GM08714 (cell line): Measurements from ENCODE around the gene CORIN.
"Not testable (repeated sequence)": the region's sequence is repeated elsewhere in the genome, so short reads cannot be mapped to it uniquely, and the experiment has no call there.

ENCODE experiments used
- H3K4me3 ChIP-seq: fragments of 200-500 bp; sonication (Bioruptor generic); 2 replicates; pipeline ENCODE4 v1.5.1; 2014; ENCODE audit warnings: mild to moderate bottlenecking, low read length, inconsistent platforms
- ZNF274 ChIP-seq: IDR thresholded peaks from 2 replicates; pipeline ENCODE4 v1.6.1; 2012; ENCODE audit warnings: mild to moderate bottlenecking, low read depth, low read length

Gene CORIN

DNA sequence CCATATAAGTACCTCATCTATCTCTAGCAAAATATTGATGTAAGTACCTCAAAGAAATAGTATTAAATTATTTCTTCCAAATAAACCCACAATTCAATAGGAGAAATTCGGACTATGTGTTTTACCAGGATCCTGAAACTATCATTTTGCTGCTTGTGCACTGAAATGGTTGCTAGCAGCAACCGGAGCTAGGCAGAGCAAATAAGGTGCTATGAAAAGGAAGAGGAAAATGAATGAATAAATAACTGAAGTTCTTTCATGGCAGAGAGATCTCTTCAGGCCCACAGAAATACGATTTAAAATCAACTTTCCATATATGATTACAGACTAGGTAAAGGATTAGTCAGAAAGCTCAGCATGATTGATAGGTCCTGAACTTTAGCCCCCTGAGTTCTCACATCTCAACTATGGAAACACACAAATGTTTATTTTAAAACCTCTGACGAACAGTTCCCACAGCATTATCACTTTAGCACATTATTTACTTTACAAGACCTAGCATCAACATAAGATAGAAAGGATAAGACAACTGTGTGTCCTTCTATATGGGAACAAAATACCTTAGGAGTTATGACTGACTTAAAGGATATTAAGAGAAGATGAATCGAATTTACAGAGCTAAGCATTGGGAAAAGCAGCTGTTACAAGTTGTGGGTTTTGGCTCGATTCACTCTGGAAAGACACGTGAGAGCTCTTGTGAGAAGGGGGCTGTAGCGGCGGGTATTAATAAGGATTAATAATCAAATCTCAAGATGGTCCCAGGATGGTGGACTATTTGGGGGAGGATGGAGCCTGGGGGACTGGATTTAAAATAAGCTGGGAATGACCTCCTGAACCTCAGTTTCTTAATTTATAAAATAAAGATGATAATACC lies 104.3 kb downstream of the CORIN start:
- no peak for TF ChIP-seq ZNF274
- H3K4me3 ChIP-seq, result no peak overlapping the region

DNA sequence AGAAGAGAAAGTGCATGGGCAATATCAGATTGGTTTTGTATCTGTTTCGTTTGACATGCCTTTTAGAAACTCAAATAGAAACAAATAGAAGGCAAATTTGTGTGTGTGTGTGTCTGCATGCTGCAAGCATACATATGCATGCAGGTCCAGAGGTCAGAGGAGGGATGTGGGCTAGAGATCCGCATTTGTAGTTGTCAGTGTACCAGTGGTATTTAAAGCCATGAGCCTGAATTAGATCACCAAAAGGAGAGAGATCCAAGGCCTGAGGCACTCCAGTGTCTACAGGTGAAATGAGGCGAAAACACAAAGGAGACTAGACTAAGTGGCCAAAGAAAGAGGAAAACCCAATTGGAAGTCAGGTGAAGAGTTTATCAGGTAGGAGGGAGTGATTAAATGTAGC lies 106.7 kb downstream of the CORIN start:
- TF ChIP-seq ZNF274, result no peak
- no peak overlapping the region for H3K4me3 ChIP-seq

DNA sequence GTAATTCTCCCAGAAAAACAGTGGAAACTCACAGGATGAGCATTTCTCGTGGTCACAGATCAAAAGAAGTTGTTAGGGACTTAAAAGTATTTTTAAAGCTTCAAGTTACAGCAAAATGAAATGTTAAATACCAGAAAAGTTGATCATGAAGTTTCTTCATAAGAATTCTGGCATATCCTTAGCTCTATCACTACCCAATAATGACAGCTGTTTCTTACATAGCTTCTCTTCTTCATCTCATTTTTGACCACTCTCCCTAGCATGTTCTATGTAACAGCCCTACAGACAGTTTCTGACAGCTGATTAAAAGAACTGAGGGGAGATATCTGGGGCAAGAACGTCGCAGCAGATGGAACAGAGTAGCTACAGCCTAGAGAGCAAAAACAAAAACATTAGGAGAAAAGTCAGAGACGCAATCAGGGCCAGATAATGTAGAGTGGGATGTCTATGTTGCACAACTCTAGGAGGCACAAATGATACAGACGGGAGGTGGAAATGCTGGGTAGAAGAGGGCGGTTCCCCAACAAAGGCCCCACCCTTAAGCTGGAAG lies 108.7 kb downstream of the CORIN start:
- no peak overlapping the region for H3K4me3 ChIP-seq
- TF ChIP-seq ZNF274, result no peak

DNA sequence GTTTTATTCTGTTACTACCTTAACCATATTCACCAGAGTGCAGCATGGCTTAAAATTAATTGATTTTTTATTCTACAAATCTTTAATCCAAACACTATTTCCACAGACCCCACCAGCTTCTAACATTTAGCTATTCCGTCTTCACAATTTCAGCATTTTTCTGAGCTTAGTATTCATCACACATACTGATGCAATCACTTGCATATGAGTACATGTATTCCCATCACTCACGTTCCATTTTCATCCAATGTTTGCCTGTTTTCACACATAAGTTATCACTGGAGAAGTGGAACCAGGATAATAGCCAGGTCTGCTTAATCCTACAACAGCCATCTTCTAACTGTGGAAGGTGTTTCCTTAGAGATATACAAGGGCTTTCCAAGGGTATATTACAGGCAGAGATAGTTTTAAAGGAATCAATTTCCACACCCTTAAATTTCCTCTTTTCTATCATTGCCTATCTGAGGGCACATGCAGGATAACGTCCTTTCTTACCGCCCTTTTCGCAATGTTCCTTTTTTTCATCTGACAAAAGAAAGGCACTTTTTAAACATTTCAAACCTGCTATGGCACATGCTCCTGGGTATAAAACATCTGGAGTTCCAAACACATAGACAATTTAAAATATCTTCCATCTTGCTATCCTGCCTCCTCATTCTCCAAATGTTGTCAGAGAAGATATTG lies 115.8 kb downstream of the CORIN start:
- TF ChIP-seq ZNF274, result no peak
- H3K4me3 ChIP-seq, result no peak overlapping the region

DNA sequence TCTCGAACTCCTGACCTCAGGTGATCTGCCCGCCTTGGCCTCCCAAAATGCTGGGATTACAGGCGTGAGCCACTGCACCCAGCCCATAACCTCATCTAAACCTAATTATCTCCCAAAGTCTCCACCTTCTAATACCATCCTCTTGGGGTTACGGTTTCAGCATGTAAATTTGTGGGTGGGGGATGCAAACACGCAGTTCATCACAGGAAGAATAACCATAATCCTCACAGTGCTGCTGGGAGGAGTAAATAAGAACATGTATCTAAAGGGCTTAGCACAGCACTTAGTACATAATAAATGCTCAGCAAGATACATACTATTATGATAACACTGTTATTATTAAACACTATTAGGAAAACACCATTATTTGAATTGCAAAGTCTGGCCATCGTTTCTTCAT lies 116.4 kb downstream of the CORIN start:
- no peak for TF ChIP-seq ZNF274
- H3K4me3 ChIP-seq, result no peak overlapping the region

DNA sequence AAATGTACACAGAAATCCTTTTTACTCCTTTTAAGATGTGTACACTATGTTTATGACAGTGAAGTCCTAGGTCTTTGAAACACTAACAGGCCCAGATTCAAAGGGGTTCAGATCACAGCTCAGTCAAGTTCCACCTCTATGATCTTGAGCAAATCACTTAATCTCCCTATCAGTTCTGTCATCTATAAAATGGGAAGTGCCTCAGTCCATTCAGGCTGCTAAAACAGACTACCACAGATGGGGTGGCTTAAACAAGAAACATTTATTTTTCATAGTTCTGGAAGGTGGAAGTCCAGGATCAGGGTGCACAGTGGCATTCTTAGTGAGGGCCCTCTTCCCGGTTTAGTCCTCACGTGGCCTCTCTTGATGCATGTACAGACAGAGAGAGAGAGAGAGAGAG lies 117.1 kb downstream of the CORIN start:
- no peak overlapping the region for H3K4me3 ChIP-seq
- no peak for TF ChIP-seq ZNF274

DNA sequence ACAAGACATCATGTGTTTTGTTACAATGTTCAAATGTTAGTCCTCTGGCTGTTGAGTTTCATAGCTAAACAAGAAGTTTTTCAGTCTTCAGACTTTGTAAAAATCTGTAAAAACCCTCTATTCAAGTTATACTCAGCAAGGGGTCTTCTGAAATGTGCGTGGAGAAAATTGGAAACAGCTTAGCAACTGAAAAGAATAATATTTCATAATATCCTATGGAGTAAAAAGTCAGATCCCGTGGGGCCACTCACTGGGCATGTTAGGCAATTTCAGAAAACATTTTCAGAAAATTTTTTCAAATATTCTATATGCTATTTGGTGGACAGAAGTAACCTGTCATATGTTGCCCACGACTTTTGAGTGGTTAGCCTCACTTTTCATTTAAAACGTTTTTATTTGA lies 118.3 kb downstream of the CORIN start:
- H3K4me3 ChIP-seq, result no peak overlapping the region
- TF ChIP-seq ZNF274, result no peak

DNA sequence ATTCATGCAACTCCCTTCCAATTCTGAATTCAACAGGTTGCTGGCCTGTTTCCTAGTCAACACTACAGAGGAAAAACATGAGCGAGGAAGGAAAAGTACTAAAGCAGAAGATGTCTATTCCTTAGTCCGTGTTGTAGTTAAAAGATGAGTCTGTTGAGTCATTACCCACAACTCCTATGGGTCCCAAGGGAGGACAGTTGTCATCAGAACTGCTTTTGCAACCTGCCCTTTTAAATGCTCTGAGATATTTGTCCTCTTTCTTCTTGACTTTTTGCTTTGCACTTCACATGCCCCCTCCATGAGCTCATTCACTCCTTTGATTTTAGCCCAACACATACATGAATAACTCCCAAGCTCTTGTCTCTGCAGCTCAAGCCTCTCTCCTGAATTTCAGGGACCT lies 119.2 kb downstream of the CORIN start:
- no peak overlapping the region for H3K4me3 ChIP-seq
- TF ChIP-seq ZNF274, result no peak

DNA sequence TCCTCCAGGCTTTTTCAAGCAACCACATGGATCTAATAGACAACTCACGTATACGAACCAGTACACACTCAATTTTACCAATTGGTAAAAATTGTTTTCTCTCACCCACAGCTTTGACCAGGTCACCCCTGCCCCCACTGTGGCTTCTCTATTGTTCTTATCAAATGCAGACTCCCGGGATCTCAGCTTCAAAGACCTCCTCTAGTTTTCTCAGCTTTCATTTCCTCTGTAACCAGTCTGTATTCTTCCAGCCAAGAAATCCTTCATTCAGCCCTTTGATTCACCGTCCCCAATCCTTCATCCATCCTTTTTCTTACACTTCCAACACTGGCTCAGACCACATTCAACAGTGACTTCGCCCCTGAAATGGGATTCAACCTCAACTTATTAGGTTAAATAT lies 120.7 kb downstream of the CORIN start:
- TF ChIP-seq ZNF274, result no peak
- no peak overlapping the region for H3K4me3 ChIP-seq

DNA sequence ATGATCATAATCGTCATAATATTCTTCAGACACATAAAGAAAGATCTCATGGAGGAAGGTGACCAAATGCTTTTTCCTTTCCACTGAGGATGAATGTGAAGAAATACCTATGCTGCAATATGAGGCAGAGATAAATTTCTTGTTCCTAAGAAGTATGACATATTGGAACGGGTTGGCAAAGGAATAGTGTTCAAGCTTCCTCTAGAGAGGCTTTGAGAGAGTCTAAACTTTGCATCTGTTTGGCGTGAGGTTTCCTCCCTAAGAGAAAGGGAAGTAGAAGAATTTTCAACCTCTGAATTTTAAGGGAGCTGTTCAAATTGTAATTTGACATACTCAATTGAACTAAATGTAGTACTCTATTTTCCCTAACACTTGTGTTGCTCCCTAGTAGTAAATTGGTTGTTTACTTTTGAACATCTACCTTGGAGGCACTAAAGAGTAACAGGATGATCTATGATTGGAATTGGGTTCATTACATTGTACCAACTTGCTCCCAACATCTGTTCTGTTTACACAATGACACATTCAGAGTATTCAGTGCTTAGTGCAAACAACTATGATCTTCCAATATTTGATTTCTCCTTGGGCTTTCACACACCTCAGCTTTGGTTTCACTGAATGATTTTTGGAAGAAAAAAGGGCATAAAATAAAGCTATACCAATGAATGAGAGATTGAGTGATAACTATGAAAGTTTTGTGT lies 122.0 kb downstream of the CORIN start:
- no peak overlapping the region for H3K4me3 ChIP-seq
- TF ChIP-seq ZNF274, result no peak

DNA sequence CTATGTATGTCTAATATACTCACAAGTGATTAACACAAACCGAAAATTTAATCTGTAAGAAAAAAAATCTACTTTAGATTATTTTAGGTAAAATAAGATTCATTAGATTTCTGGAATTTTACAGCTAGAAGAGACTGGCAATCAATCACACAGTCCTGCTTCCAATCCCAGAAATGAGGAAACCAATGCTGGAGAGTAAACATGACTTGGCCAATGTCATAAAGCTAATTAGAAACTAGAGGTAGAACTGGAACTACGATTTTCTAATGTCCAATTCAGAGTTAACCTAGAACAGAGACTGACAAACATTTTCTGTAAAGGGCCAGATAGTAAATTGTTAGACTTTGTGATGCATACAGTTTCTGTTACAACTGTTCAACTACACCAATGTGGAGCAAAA lies 123.6 kb downstream of the CORIN start:
- TF ChIP-seq ZNF274, result no peak
- no peak overlapping the region for H3K4me3 ChIP-seq

DNA sequence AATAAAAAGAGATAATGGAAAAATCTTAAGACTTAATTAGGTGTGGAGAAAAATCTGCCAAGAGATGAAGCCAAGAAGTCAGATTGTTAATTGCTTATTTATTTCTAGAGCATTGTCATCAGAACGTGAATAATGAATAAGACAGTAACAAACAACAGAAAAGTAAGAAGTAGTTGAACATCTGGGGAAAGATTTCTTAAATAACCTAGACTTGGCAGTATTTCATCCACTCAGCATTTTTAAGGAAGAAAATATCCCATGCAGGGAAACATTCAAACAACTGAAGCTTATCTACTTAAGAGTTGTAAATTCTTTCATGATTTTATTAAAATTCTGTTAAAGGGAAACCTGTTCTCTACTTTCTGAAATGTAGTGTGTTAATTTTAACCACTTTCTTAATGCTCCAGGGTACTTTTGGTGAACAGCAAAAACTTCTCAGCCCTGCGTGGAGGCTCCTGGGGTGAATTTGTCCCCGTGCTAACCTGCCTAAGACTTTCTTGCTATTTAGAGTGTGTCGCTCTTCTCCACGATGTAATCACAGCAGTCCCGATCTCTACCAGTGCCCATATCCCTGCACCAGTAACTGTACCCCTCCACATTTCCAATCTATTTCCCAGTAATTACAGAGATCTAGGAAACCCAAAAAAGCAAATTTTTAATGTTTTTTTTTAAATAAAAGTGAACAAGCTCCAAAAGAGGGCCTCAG lies 124.6 kb downstream of the CORIN start:
- no peak overlapping the region for H3K4me3 ChIP-seq
- no peak for TF ChIP-seq ZNF274

DNA sequence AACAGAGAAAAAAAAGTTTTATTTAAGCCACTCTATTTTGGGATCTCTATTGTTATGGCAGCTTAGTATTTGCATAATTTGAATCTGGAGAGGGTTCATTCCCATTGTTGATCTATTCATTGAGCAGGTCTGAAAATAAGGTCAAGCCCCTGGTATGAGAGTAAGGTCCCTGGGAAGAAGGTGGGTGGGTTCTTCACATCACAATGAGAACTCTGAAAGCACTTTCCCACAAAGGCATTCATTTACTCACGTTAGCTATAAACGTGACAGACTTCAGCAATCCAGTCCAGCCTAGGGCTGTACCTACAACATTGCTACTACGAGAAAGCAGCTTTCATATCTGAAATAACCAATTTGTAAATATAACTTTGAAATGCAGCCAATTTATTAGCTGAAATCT lies 126.2 kb downstream of the CORIN start:
- TF ChIP-seq ZNF274, result no peak
- H3K4me3 ChIP-seq, result no peak overlapping the region

DNA sequence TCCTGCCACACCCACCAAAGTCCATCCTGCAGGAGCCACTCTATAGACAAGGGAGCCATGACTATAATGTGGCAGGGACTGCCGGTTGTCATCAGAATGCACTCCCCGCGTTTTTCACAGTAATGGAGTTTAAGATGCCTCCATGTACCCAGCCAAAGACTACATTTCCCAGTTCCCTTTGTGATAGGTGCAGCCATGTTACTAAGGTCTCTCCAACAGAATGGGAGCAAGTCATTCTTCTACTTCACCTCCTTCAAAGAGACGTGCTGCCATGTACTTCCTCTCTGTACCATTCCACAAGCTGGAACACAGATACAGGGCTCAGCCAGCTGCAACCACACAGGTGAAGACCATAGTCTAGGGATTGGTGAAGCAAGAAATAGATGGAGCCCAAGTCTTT lies 126.7 kb downstream of the CORIN start:
- TF ChIP-seq ZNF274, result no peak

DNA sequence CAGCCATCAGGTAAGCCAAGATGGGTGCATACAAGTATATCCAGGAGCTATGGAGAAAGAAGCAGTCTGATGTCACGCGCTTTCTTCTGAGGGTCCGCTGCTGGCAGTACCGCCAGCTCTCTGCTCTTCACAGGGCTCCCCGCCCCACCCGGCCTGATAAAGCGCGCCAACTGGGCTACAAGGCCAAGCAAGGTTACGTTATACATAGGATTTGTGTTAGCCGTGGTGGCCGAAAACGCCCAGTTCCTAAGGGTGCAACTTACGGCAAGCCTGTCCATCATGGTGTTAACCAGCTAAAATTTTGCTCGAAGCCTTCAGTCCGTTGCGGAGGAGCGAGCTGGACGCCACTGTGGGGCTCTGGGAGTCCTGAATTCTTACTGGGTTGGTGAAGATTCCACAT lies 131.5 kb downstream of the CORIN start:
- not testable (repeated sequence) for H3K4me3 ChIP-seq

More for the DNA sequence above, 126.7 kb downstream of the CORIN start:
- no peak overlapping the region for H3K4me3 ChIP-seq
